GM12801 (cell line): ENCODE data around the gene CTNNB1.

Experiments
- TF ChIP-seq, protein P1 (sequence below): IDR thresholded peaks from one replicate; pipeline ENCODE4 v1.5.1; 2011; ENCODE audit warnings: control low read depth; ENCODE audit not compliant: insufficient read length; ENCODE audit errors: extremely low read depth

The CTNNB1 gene

DNA sequence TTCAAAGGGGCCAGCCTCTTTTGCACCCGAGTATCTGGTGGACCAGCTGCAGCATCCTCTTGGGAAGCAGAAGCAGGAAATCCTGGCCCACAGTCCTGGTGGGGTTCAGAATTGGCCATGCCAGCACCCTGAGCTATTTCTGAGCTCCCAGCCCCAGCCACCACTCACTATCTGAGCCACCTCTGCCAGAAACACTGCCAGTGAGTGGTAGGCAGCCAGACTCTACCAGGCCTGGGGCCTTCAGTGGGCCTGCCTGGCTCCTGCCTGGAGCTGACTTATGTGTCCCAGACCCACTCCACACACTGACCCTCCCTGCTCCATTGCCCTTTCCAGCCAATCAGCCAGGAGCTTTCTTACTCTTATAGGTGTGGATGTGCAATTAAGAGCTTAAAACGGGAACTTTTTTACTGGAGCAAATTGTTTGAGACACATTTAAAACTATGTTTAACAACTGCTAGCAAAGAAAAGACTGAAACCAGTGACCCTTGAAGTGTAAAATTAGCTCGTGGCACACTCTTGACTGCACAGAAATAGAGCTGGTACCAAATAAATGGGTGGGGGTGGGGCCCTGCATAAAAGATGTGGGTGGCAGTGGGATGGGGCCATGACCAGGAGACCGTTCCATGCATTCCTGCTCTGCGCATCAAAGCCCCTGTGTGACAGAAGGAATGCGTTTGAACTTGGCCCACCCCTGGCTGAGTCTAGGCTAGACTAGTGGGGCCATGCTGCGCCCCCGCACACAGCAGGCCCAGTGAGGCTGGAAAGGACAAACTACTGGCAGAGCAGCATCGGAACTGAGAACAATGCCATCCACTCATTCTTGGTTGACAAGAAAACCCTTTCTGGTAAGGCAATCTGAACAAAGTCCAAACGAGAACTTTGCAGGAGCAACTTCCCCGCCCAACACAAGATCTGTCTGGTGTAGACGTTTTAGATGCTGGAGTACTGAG is 48.0 kb downstream of the CTNNB1 start:
- TF ChIP-seq, protein P1, sequence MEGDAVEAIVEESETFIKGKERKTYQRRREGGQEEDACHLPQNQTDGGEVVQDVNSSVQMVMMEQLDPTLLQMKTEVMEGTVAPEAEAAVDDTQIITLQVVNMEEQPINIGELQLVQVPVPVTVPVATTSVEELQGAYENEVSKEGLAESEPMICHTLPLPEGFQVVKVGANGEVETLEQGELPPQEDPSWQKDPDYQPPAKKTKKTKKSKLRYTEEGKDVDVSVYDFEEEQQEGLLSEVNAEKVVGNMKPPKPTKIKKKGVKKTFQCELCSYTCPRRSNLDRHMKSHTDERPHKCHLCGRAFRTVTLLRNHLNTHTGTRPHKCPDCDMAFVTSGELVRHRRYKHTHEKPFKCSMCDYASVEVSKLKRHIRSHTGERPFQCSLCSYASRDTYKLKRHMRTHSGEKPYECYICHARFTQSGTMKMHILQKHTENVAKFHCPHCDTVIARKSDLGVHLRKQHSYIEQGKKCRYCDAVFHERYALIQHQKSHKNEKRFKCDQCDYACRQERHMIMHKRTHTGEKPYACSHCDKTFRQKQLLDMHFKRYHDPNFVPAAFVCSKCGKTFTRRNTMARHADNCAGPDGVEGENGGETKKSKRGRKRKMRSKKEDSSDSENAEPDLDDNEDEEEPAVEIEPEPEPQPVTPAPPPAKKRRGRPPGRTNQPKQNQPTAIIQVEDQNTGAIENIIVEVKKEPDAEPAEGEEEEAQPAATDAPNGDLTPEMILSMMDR, result no peak

DNA sequence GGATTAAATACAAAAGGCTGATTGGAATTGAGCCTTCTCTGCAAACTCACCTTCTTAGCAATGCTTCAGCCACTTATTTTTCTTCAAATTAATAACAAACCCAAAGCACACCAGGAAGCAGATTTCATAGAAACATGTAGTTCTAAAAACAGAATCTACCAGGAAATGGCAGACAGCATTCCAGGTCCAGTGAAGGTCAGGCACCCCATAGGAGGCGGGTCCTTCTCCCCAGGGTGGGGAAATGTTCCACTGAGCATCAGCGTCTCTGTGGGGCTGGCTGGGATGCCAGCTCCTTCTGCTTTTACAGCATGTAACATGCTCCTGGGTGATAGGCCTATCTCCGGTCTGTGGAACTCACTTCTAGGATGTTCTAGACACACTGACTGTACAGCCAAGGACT is 49.2 kb downstream of the CTNNB1 start:
- TF ChIP-seq, protein P1, result no peak

DNA sequence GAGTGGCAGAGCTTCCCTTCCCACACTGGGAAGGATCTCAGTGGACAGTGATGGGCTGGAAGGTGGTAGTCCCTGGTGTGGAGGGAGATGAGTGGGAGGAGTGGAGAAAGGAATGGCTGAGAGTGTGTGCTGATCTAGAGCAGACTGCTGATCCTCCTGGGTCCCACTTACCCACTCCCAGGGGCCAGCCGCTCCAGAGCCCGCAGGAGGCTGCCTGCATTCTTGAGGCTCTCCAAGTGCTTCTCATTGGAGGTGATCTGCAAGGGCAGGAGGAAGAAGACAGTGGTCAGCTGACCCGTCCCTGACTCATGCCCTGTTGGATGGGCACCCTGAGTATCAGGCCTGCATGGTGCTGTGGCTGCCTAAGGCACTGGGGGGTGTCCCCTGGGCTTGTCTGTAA is 50.0 kb downstream of the CTNNB1 start:
- TF ChIP-seq, protein P1, result no peak

DNA sequence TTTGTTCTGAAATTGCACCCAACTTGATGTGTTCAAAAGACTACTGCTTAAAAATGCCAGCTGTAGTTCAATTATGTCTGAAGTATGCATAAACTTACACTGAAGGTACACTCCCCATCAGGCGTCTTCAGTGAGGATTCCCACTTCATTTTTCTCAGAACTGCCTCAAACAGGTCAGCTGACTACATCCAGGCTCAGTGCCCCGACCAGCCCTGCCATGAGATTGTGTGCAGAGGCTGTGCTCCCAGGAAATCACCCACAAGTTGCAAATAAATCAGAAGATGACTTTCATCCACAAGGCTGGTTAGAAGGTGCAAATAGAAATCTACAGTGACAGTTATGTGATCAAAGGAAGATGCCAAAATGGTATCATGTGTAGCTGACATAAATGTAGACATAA is 51.5 kb downstream of the CTNNB1 start:
- TF ChIP-seq, protein P1, result no peak

DNA sequence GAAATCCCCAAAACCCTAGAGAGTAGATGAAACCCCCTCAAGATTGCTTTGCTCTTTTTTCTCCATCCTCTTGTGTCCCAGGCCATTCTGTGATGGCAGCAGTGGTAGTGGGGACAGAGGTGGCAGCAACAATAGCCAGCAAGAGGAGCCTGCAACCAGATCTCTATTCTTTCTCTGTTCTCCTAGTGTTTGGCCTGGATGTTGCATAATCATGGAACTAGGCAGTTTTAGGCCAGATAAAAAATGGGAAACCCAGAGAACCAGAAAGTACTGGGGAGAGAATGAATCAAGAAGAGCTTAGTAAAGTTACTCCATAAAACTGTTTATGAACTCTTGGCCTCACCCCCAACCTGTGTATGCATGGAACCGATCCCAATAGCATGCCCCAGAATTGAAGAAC is 52.3 kb downstream of the CTNNB1 start:
- TF ChIP-seq, protein P1, result no peak

DNA sequence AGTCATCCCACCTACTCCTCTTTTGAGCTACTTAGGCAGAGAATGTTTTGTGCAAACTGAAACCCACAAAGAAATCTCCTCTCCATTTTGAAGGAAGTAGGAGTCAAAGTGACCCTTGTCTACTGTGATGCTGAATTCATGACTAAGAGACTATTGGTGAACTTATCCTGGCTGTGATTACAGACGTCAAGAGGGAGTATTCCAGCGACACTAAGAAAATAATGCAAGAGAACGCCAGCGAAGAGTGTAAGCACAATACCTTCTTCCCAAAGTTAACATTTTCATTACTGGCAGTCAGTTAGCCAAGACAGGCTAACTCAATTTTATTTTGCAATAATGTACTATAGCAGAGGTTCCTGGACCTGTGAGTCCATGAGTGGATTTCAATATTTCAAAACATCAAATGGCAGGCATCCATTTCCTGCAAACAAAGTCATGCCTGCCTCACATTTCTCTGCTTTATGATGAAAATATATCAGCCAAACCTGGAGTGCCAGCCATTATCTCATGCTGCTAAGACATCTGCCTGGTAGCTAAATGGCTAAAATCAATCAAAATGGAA is 59.0 kb downstream of the CTNNB1 start:
- TF ChIP-seq, protein P1, result no peak

DNA sequence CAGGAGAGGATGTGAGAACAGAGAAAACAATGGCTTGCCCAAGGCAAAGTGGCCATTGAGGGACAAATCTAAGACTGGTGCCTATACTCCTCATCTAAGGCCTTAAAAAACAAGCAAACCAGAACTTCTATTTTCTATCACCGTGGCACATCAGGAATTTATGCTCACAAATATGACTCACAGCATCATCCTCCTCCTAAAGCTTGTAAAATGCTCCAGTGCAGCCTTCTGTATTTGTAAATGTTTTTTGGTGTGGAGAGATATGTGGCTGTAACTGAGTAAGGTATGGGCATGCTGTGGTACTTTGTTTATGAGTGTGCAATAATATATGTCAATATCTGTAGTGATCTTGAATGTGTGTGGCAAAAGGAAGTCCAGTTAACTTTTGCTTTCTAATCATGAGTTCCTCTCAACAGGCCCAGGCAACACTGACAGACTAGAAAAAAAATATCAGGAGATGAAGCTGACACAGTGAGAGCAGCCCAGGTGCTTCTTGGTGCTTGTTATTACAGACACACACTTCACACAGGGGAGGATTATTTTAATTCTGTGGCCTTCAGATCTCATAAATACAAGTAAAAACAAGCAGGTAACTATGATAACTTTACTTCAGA is 60.3 kb downstream of the CTNNB1 start:
- TF ChIP-seq, protein P1, result no peak
